Measurements from ENCODE around the gene MAVS. TPM values are rescaled to one million over a fixed set of nuclear protein-coding genes. Genes with fewer than 3 reads are reported as not detected.

MAVS gene
- total RNA-seq, 1 donor from 2014 or later, result 41.5 TPM

DNA sequence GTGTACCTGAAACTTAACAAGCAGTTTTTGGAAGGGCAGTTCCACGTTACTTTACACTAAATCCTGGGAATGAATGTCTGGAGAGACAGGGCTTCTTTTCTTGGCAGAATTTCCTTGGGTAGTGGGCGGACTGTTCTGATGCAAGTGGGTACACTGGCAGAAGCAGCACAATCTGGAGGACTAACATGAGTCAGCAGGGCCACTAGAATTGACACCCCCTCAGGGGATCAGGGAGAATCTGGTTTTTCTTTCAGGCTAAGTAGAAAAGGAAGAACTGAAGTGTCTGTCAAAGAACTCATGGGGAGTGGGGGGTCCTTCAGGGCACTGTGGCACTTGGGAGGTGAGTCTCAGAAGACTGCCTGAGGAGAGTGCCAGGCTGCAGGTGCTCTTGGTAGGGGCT is 77.2 kb downstream of the MAVS start:
- Histone ChIP-seq H3K9me3 (no peaks in the 10 kb centered on the region), H3K4me3 (no peak overlapping the region), H3K36me3 (peaks cover 62% of the 10 kb centered on the region), H3K27me3 (no peaks in the 10 kb centered on the region), H3K4me1 (peaks cover 43% of the 10 kb centered on the region), H3K27ac (no peak overlapping the region)
- DNase-seq (no peak), ATAC-seq (peak; percentile 16)
- TF ChIP-seq, protein P1, sequence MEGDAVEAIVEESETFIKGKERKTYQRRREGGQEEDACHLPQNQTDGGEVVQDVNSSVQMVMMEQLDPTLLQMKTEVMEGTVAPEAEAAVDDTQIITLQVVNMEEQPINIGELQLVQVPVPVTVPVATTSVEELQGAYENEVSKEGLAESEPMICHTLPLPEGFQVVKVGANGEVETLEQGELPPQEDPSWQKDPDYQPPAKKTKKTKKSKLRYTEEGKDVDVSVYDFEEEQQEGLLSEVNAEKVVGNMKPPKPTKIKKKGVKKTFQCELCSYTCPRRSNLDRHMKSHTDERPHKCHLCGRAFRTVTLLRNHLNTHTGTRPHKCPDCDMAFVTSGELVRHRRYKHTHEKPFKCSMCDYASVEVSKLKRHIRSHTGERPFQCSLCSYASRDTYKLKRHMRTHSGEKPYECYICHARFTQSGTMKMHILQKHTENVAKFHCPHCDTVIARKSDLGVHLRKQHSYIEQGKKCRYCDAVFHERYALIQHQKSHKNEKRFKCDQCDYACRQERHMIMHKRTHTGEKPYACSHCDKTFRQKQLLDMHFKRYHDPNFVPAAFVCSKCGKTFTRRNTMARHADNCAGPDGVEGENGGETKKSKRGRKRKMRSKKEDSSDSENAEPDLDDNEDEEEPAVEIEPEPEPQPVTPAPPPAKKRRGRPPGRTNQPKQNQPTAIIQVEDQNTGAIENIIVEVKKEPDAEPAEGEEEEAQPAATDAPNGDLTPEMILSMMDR (IDR thresholded peaks at IDR 0.05), result no peak
- intact Hi-C loops (cut with DNase I), result no loop called here

DNA sequence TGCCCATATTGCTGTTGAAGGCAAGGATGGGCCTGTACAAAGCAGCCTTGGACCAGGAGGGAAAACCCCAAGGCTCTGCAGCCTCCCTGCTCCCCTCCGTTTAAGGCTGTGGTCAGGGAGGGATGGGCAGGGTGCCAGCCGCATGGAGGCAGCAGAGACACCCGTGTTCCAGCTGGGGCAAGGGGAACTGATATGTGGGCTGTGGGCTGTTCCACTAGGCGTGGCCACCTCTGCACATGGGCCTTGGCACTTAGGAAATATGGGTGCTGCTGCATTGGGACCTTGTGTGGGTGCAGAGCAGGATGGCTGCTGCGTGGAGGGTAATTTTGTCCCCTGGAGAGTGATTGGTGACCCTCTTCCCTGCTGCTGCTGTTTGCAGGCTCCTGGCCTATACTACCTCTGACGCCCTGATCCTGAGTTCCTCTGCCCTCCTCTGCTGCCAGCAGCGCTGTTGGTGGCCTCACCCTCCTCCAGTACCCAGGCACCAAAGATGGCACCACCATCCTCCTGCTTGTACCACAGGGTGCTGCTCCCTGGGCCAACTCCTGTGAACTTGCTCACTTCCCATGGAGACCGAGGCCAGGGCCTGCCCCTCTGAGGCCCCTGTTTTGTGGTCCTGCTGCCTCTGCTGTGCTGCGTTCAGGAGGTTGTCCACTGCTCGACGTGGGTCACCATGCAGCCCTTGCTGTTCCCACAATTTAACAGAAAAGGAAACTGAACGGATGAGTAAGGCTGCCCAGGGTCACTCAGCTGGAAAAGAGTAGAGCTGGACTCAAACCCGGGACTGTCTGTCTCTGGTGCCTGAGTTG is 77.9 kb downstream of the MAVS start:
- DNase-seq (peak; percentile 83), ATAC-seq (peak; percentile 74)
- H3K27ac ChIP-seq, result no peak overlapping the region
- H3K9me3 ChIP-seq, result no peaks in the 10 kb centered on the region
- peaks cover 36% of the 10 kb centered on the region for H3K4me1 ChIP-seq
- H3K27me3 ChIP-seq, result no peaks in the 10 kb centered on the region
- H3K4me3 ChIP-seq, result no peak overlapping the region
- intact Hi-C loops (cut with DNase I), result no loop called here
- peaks cover 55% of the 10 kb centered on the region for H3K36me3 ChIP-seq
- TF ChIP-seq, protein P1 (IDR thresholded peaks at IDR 0.05), result no peak

DNA sequence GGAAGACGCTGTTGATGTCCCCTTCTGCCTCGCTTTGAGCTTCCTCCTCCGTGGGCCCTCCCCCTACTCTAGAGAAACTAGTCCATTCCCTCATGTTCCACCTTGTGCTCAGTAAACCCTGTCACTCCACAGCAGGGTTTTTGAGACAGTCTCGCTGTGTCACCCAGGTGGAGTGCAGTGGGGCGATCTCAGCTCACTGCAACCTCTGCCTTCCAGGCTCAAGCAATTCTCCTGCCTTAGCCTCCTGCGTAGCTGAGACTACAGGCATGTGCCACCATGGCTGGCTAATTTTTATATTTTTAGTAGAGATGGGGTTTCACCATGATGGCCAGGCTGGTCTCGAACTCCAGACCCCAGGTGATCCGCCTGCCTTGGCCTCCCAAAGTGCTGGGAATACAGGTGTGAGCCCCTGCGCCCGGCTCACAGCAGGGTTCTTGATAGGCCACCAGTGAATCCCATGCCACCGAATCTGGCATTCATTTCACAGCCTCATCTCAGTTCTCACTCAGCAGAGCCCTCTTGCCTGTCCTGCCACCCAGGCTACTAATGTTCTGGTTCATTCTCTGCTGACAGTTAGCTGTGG is 78.6 kb downstream of the MAVS start:
- no peak overlapping the region for H3K27ac ChIP-seq
- no peak overlapping the region for H3K4me3 ChIP-seq
- H3K27me3 ChIP-seq, result no peaks in the 10 kb centered on the region
- TF ChIP-seq, protein P1 (IDR thresholded peaks at IDR 0.05), result no peak
- H3K9me3 ChIP-seq, result no peaks in the 10 kb centered on the region
- H3K4me1 ChIP-seq, result peaks cover 34% of the 10 kb centered on the region
- DNase-seq (no peak), ATAC-seq (no peak)
- peaks cover 49% of the 10 kb centered on the region for H3K36me3 ChIP-seq
- intact Hi-C loops (cut with DNase I), result no loop called here

Small RNAs within 50 kb of the gene (microRNA-seq; reads per million reads assigned to microRNA genes)
- gene MIR103A2 (ENCODE audit: borderline microRNAs expressed) (not detected), gene MIR103B2 (ENCODE audit: borderline microRNAs expressed) (not detected)

Other genes starting within 250 kb of the MAVS start
- gene GFRA4, start 183.4 kb upstream of the MAVS start, total RNA-seq, result not detected
- gene ADAM33, start 164.8 kb upstream of the MAVS start, total RNA-seq, result 11.0 TPM
- gene SIGLEC1, start 134.2 kb upstream of the MAVS start, total RNA-seq, result 53.6 TPM
- 33.7 TPM for gene HSPA12B, start 114.1 kb upstream of the MAVS start, total RNA-seq
- gene ADISSP, start 79.1 kb upstream of the MAVS start, total RNA-seq, result 23.3 TPM
- gene SPEF1, start 65.4 kb upstream of the MAVS start, total RNA-seq, result 0.46 TPM
- gene CENPB, start 60.1 kb upstream of the MAVS start, total RNA-seq, result 94.6 TPM
- gene CDC25B, start 50.5 kb upstream of the MAVS start, total RNA-seq, result 136 TPM
- 13.1 TPM for gene AP5S1, start 26.3 kb upstream of the MAVS start, total RNA-seq
- 37.6 TPM for gene PANK2, start 42.6 kb downstream of the MAVS start, total RNA-seq
- gene RNF24, start 168.7 kb downstream of the MAVS start, total RNA-seq, result 24.5 TPM

All from upper lobe of right lung (tissue), 1 donor.